ENCODE measurements around the gene LRRC45.

Gene LRRC45

GRCh38 chr17:82014432-82014831 is 8.7 kb upstream of the LRRC45 start:
- Histone ChIP-seq H3K27me3 (ENCODE audit: insufficient read depth, poor library complexity, severe bottlenecking) (no peaks in the 10 kb centered on the region), H3K27ac (replicated peaks) (no peak overlapping the region), H3K4me3 (replicated peaks; ENCODE audit: insufficient read depth, low read length) (no peak overlapping the region)
- no peak for DNase-seq (ENCODE audit: low read depth in 1 of 2, low spot score in 1 of 2)
- no peak for TF ChIP-seq SPI1 (IDR thresholded peaks at IDR 0.05; ENCODE audit: borderline replicate concordance, low read depth)
- TF ChIP-seq GABPA (IDR thresholded peaks at IDR 0.05; ENCODE audit: low read depth): no peak
- TF ChIP-seq POLR2AphosphoS5 (IDR thresholded peaks at IDR 0.05; ENCODE audit: low read depth): no peak
- TF ChIP-seq REST (IDR thresholded peaks at IDR 0.05; ENCODE audit: insufficient replicate concordance, low read depth): no peak
- TF ChIP-seq, protein P1, sequence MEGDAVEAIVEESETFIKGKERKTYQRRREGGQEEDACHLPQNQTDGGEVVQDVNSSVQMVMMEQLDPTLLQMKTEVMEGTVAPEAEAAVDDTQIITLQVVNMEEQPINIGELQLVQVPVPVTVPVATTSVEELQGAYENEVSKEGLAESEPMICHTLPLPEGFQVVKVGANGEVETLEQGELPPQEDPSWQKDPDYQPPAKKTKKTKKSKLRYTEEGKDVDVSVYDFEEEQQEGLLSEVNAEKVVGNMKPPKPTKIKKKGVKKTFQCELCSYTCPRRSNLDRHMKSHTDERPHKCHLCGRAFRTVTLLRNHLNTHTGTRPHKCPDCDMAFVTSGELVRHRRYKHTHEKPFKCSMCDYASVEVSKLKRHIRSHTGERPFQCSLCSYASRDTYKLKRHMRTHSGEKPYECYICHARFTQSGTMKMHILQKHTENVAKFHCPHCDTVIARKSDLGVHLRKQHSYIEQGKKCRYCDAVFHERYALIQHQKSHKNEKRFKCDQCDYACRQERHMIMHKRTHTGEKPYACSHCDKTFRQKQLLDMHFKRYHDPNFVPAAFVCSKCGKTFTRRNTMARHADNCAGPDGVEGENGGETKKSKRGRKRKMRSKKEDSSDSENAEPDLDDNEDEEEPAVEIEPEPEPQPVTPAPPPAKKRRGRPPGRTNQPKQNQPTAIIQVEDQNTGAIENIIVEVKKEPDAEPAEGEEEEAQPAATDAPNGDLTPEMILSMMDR (IDR thresholded peaks at IDR 0.05; ENCODE audit: insufficient read depth, low read length): no peak

DNA sequence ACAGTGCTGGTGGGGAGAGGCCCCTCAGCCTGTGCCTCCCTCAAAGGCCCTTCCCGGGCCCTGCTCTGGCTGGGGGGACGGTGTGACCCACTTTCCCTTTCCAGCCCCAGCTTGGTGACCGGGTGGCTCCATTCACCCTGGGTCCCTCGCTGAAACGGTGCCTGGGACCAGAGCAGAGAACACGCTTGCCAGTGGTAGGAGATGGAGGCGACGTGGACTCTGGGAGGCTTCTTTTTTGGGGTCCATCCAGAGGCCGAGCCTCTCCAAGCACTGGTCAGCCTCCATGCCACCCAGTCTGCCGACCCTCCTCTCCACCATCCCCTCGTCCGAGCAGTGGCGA is 8.2 kb upstream of the LRRC45 start:
- DNase-seq (ENCODE audit: low read depth in 1 of 2, low spot score in 1 of 2): no peak
- no peak for TF ChIP-seq SPI1 (IDR thresholded peaks at IDR 0.05; ENCODE audit: borderline replicate concordance, low read depth)
- TF ChIP-seq, protein P1 (IDR thresholded peaks at IDR 0.05; ENCODE audit: insufficient read depth, low read length): no peak
- no peak for TF ChIP-seq GABPA (IDR thresholded peaks at IDR 0.05; ENCODE audit: low read depth)
- no peak for TF ChIP-seq REST (IDR thresholded peaks at IDR 0.05; ENCODE audit: insufficient replicate concordance, low read depth)
- TF ChIP-seq POLR2AphosphoS5 (IDR thresholded peaks at IDR 0.05; ENCODE audit: low read depth): no peak
- no peak overlapping the region for H3K4me3 ChIP-seq (replicated peaks; ENCODE audit: insufficient read depth, low read length)
- no peak overlapping the region for H3K27ac ChIP-seq (replicated peaks)
- H3K27me3 ChIP-seq (ENCODE audit: insufficient read depth, poor library complexity, severe bottlenecking): no peaks in the 10 kb centered on the region

DNA sequence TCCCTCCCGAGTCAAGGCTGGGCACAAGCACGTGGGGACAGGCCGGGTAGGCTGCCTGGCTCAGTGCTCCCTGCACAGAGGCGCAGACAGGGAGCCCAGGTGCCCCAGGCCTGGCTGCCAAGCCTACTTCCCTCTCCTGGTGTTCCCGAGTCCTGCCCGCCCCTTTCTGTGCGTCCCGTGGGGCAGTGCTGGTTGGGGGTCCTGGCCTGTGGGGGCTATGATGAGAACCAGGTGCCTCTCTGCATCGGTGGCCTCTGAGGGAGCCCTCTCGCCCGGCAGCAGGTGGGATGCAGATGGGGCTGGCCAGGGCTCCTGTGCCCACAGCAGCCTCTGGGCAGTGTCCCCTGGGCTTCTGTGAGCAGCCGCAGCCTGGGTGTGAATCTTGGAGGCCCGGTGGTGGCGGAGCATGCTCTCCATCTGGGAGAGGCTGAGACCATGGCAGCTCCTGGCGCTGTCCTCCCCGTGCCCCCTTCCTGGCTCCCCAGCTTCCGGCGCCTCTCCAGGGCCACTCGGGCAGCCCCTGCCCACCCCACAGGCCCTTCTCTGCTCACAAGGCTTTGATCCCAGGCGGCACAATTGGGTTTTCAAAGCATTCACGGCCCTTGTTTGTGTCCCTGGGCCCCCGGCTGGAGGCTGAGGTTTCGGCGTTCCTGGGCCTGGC is 7.7 kb upstream of the LRRC45 start:
- TF ChIP-seq GABPA (IDR thresholded peaks at IDR 0.05; ENCODE audit: low read depth) (no peak), SPI1 (IDR thresholded peaks at IDR 0.05; ENCODE audit: borderline replicate concordance, low read depth) (no peak), POLR2AphosphoS5 (IDR thresholded peaks at IDR 0.05; ENCODE audit: low read depth) (no peak), REST (IDR thresholded peaks at IDR 0.05; ENCODE audit: insufficient replicate concordance, low read depth) (no peak)
- TF ChIP-seq, protein P1 (IDR thresholded peaks at IDR 0.05; ENCODE audit: insufficient read depth, low read length): no peak
- Histone ChIP-seq H3K27me3 (ENCODE audit: insufficient read depth, poor library complexity, severe bottlenecking) (no peaks in the 10 kb centered on the region), H3K27ac (replicated peaks) (no peak overlapping the region), H3K4me3 (replicated peaks; ENCODE audit: insufficient read depth, low read length) (no peak overlapping the region)
- no peak for DNase-seq (ENCODE audit: low read depth in 1 of 2, low spot score in 1 of 2)

Data from HL-60 (cell line).